ENCODE data around the gene LRRC8E. TPM values are rescaled to one million over a fixed set of nuclear protein-coding genes. Genes with fewer than 3 reads are reported as not detected.

Gene LRRC8E
- polyA plus RNA-seq, 1 donor (not counting 4 experiments of a cell fraction or from before 2014, with no cell fraction given), result 13.5 TPM

DNA sequence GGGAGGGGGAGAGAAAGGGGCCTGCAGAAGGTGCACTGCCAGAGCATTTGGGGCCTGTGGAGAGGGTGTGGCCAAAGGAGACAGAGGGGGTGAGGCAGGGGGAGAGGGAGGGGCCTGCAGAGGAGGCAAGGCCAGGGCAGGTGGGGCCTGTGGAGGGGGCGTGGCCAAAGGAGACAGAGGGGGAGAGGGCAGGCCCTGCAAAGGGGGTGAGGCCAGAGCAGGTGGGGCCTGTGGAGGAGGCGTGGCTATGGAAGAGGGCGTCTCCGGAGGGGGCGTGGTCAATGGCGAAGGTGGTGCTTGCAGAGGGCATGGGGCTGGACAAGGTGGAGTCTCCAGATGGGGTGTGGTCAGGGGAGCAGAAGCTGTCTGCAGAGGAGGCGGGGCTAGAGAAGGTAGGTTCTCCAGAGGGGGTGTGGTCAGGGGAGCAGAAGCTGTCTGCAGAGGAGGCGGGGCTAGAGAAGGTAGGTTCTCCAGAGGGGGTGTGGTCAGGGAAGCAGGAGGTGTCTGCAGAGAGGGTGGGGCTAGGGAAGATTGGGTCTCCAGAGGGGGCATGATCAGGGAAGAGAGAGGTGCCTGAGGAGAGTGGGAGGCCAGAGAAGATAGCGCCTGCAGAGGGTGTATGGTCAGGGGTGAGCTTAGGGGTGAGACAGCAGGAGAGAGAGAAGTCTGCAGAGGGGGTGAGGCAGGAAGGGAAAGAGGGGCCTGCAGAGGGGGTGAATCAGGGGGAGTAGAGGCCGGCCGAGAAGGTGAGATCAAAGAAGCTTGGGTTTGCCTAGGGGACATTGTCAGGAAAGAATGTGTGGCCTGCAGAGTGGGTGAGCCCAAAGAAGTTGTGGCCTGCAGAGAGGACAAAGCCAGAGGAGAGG is 17.5 kb upstream of the LRRC8E start:
- Histone ChIP-seq H3K79me2 (ENCODE audit: control insufficient read depth, insufficient read depth, low read length) (no peaks in the 10 kb centered on the region), H3K9me1 (ENCODE audit: control insufficient read depth, extremely low read depth, insufficient read depth, low read length) (no peaks in the 10 kb centered on the region), H4K20me1 (ENCODE audit: control insufficient read depth, extremely low read depth, insufficient read depth, low read length) (peaks cover 2% of the 10 kb centered on the region), H3K27ac (ENCODE audit: control insufficient read depth, insufficient read depth, low read length) (no peak overlapping the region), H3K27me3 (ENCODE audit: control insufficient read depth, extremely low read depth, insufficient read depth, low read length) (peaks cover 32% of the 10 kb centered on the region), H3K9ac (ENCODE audit: control insufficient read depth, extremely low read depth, insufficient read depth, low read length) (no peak overlapping the region), H3K4me2 (ENCODE audit: control insufficient read depth, extremely low read depth, insufficient read depth, low read depth, low read length) (peak overlapping the region; percentile 89), H3K4me1 (ENCODE audit: control insufficient read depth, extremely low read depth, insufficient read depth, low read length) (peaks cover 20% of the 10 kb centered on the region), H2AFZ (ENCODE audit: control insufficient read depth, low read length) (no peak overlapping the region), H3K36me3 (ENCODE audit: control insufficient read depth in 2 of 2, extremely low read depth in 1 of 2, insufficient read depth in 2 of 2, low read length in 2 of 2) (no peaks in the 10 kb centered on the region), H3K4me3 (ENCODE audit: control insufficient read depth in 2 of 3, extremely low read depth in 1 of 3, insufficient read depth in 2 of 3, low read depth in 1 of 3, low read length in 3 of 3) (no peak overlapping the region), H3K9me3 (ENCODE audit: control insufficient read depth, low read depth, low read length) (no peaks in the 10 kb centered on the region)
- peak; percentile 52 for FAIRE-seq
- no peak for TF ChIP-seq EZH2 (IDR thresholded peaks at IDR 0.05; ENCODE audit: low read length)
- TF ChIP-seq, protein P1, sequence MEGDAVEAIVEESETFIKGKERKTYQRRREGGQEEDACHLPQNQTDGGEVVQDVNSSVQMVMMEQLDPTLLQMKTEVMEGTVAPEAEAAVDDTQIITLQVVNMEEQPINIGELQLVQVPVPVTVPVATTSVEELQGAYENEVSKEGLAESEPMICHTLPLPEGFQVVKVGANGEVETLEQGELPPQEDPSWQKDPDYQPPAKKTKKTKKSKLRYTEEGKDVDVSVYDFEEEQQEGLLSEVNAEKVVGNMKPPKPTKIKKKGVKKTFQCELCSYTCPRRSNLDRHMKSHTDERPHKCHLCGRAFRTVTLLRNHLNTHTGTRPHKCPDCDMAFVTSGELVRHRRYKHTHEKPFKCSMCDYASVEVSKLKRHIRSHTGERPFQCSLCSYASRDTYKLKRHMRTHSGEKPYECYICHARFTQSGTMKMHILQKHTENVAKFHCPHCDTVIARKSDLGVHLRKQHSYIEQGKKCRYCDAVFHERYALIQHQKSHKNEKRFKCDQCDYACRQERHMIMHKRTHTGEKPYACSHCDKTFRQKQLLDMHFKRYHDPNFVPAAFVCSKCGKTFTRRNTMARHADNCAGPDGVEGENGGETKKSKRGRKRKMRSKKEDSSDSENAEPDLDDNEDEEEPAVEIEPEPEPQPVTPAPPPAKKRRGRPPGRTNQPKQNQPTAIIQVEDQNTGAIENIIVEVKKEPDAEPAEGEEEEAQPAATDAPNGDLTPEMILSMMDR (optimal IDR thresholded peaks at IDR 0.05 in 1 of 3, IDR thresholded peaks at IDR 0.05 in 1 of 3, conservative IDR thresholded peaks at IDR 0.05 in 1 of 3; ENCODE audit: extremely low read depth in 1 of 3, insufficient read depth in 2 of 3, low read length in 3 of 3), result no peak
- no peak for DNase-seq (ENCODE audit: low read depth, low spot score)
- dilution Hi-C loops (cut with MboI; ENCODE audit: extremely low pct_ligation_motif_present, low sequenced_read_pairs), result no loop called here

GRCh38 chr19:7871437-7872305 is 16.6 kb upstream of the LRRC8E start:
- TF ChIP-seq EZH2 (IDR thresholded peaks at IDR 0.05; ENCODE audit: low read length), result no peak
- TF ChIP-seq, protein P1 (optimal IDR thresholded peaks at IDR 0.05 in 1 of 3, IDR thresholded peaks at IDR 0.05 in 1 of 3, conservative IDR thresholded peaks at IDR 0.05 in 1 of 3; ENCODE audit: extremely low read depth in 1 of 3, insufficient read depth in 2 of 3, low read length in 3 of 3), result no peak

More at GRCh38 chr19:7871437-7872305, 16.6 kb upstream of the LRRC8E start:
- Histone ChIP-seq H3K9ac (ENCODE audit: control insufficient read depth, extremely low read depth, insufficient read depth, low read length) (peak overlapping the region; percentile 43), H3K4me3 (ENCODE audit: control insufficient read depth in 2 of 3, extremely low read depth in 1 of 3, insufficient read depth in 2 of 3, low read depth in 1 of 3, low read length in 3 of 3) (peak overlapping the region; percentile 19 to 62 (median 53)), H3K9me1 (ENCODE audit: control insufficient read depth, extremely low read depth, insufficient read depth, low read length) (no peaks in the 10 kb centered on the region), H3K9me3 (ENCODE audit: control insufficient read depth, low read depth, low read length) (no peaks in the 10 kb centered on the region), H4K20me1 (ENCODE audit: control insufficient read depth, extremely low read depth, insufficient read depth, low read length) (peaks cover 2% of the 10 kb centered on the region), H3K27ac (ENCODE audit: control insufficient read depth, insufficient read depth, low read length) (peak overlapping the region; percentile 73), H3K36me3 (ENCODE audit: control insufficient read depth in 2 of 2, extremely low read depth in 1 of 2, insufficient read depth in 2 of 2, low read length in 2 of 2) (no peaks in the 10 kb centered on the region), H3K4me1 (ENCODE audit: control insufficient read depth, extremely low read depth, insufficient read depth, low read length) (peaks cover 18% of the 10 kb centered on the region), H3K79me2 (ENCODE audit: control insufficient read depth, insufficient read depth, low read length) (no peaks in the 10 kb centered on the region), H3K27me3 (ENCODE audit: control insufficient read depth, extremely low read depth, insufficient read depth, low read length) (peaks cover 38% of the 10 kb centered on the region), H3K4me2 (ENCODE audit: control insufficient read depth, extremely low read depth, insufficient read depth, low read depth, low read length) (peak overlapping the region; percentile 89), H2AFZ (ENCODE audit: control insufficient read depth, low read length) (peak overlapping the region; percentile 90)
- dilution Hi-C loops (cut with MboI; ENCODE audit: extremely low pct_ligation_motif_present, low sequenced_read_pairs), result no loop called here
- FAIRE-seq (peak; percentile 64), DNase-seq (ENCODE audit: low read depth, low spot score) (peak; percentile 93)

Measured in keratinocyte (primary cell).